HepG2 (cell line): ENCODE data around the gene BAHD1. TPM values are rescaled to one million over a fixed set of nuclear protein-coding genes. Genes with fewer than 3 reads are reported as not detected.

Source experiments
- ATAC-seq: fragments of 200-7000 bp; cut with Tn5 transposase; 3 replicates; pipeline ENCODE4 v1.9.1; 2020; ENCODE audit warnings: mild to moderate bottlenecking, moderate library complexity
- BruUV-seq: library from RNA; stranded (reverse); fragments of 400-500 nt; replicated peaks from 2 replicates; lab custom pipeline; 2021; lab: Mats Ljungman, UMichigan
- CTCF ChIA-PET: fragments of 300-600 bp; formaldehyde crosslinking; extraction: SDS; loops from one replicate; lab custom pipeline; 2021; ENCODE audit warnings: low total read pairs, inconsistent platforms, low intra/inter-chr PET ratio; lab: Yijun Ruan, JAX
- POLR2A ChIA-PET: fragments of 350-600 bp; sonication (Branson Sonifier 250); formaldehyde crosslinking; loops from one replicate; lab custom pipeline; 2020; ENCODE audit warnings: antibody characterized with exemption, inconsistent platforms; lab: Yijun Ruan, JAX
- DNase-seq: peaks from one replicate; pipeline ENCODE4 v3.0.0-alpha.2; 2015; ENCODE audit warnings: low spot score
- FAIRE-seq: peaks from 3 replicates; lab custom pipeline; 2011; peaks lifted over from hg19 to GRCh38; lab: Jason Lieb, UNC
- H2AFZ ChIP-seq: one replicate; pipeline ENCODE4 v1.6.1; 2011; ENCODE audit warnings: low read length, inconsistent platforms
- H3K27ac ChIP-seq: fragments of 300-600 bp; 3 replicates; pipeline ENCODE4 v1.8.0; 2011; ENCODE audit warnings: mixed run types, mild to moderate bottlenecking, mixed read lengths, low read length, inconsistent platforms; ENCODE audit not compliant: insufficient read depth; ENCODE audit errors: extremely low read length
- H3K27me3 ChIP-seq, 2 experiments: fragments of 200-600 bp in 1 of 2; 2 replicates in 1 of 2; 3 replicates in 1 of 2; pipeline versions ENCODE4 v1.6.0 to v1.8.0; 2011; ENCODE audit warnings: low read length in 2 of 2, mild to moderate bottlenecking in 2 of 2, moderate library complexity in 2 of 2, inconsistent platforms in 1 of 2; ENCODE audit not compliant: insufficient read depth in 2 of 2, control insufficient read depth in 1 of 2
- H3K36me3 ChIP-seq, 2 experiments: fragments of 200-600 bp in 1 of 2; replicated peaks in 1 of 2; 2 replicates in 1 of 2; 3 replicates in 1 of 2; pipeline versions ENCODE4 v1.5.1 to v1.8.0; 2011; ENCODE audit warnings: low read length in 2 of 2, inconsistent platforms in 1 of 2; ENCODE audit not compliant: insufficient read depth in 2 of 2, control insufficient read depth in 1 of 2
- H3K4me1 ChIP-seq: 2 replicates; pipeline ENCODE4 v1.5.1; 2012; ENCODE audit warnings: low read length, inconsistent platforms; ENCODE audit not compliant: insufficient read depth
- H3K4me2 ChIP-seq: 2 replicates; pipeline ENCODE4 v1.6.0; 2011; ENCODE audit warnings: low read depth, low read length, inconsistent platforms
- H3K4me3 ChIP-seq, 3 experiments: fragments of 200-600 bp in 1 of 3; sonication (generic), shearing (Covaris generic) in 1 of 3; replicated peaks in 1 of 3; 2 replicates each; pipeline ENCODE4 v1.5.1; 2011 to 2016; ENCODE audit warnings: low read length in 3 of 3, inconsistent platforms in 2 of 3, low read depth in 2 of 3, mild to moderate bottlenecking in 2 of 3, control low read depth in 1 of 3, mixed read lengths in 1 of 3; ENCODE audit not compliant: insufficient read depth in 1 of 3
- H3K79me2 ChIP-seq: one replicate; pipeline ENCODE4 v1.6.1; 2011; ENCODE audit warnings: low read length, inconsistent platforms; ENCODE audit not compliant: insufficient read depth
- H3K9ac ChIP-seq: 2 replicates; pipeline ENCODE4 v1.6.0; 2011; ENCODE audit warnings: mild to moderate bottlenecking, low read depth, low read length, inconsistent platforms; ENCODE audit not compliant: insufficient read depth
- H3K9me3 ChIP-seq: 2 replicates; pipeline ENCODE4 v1.5.1; 2012; ENCODE audit warnings: mild to moderate bottlenecking, low read length
- H4K20me1 ChIP-seq: 2 replicates; pipeline ENCODE4 v1.6.0; 2011; ENCODE audit warnings: inconsistent platforms, mild to moderate bottlenecking, low read length, moderate library complexity; ENCODE audit not compliant: insufficient read depth
- NR2F1 ChIP-seq, 2 experiments: fragments of 450-650 bp in 1 of 2; formaldehyde crosslinking in 1 of 2; IDR thresholded peaks; 2 replicates each; pipeline versions ENCODE4 v1.5.0 to v1.6.1; 2016 to 2020; ENCODE audit warnings: mild to moderate bottlenecking in 1 of 2, missing compliant biosample characterization in 1 of 2, missing genetic modification reagents in 1 of 2, moderate library complexity in 1 of 2
- PAX8 ChIP-seq: sonication (generic); formaldehyde crosslinking; IDR thresholded peaks from 2 replicates; pipeline ENCODE4 v1.8.0; 2022; ENCODE audit warnings: mild to moderate bottlenecking, missing genetic modification reagents, borderline replicate concordance
- PHF20 ChIP-seq: sonication (generic); formaldehyde crosslinking; IDR thresholded peaks from 2 replicates; pipeline ENCODE4 v1.5.0; 2020; ENCODE audit warnings: mild to moderate bottlenecking, missing genetic modification reagents
- RELA ChIP-seq: sonication (generic); formaldehyde crosslinking; IDR thresholded peaks from 2 replicates; pipeline ENCODE4 v1.4.0; 2020; ENCODE audit warnings: missing genetic modification reagents
- SMAD9 ChIP-seq: sonication (generic); formaldehyde crosslinking; IDR thresholded peaks from 2 replicates; pipeline ENCODE4 v1.5.1; 2020; ENCODE audit warnings: mild to moderate bottlenecking, missing genetic modification reagents
- THAP7 ChIP-seq: sonication (generic); formaldehyde crosslinking; IDR thresholded peaks from 2 replicates; pipeline ENCODE4 v1.8.1; 2023; ENCODE audit warnings: mild to moderate bottlenecking, missing genetic modification reagents
- ZGPAT ChIP-seq: IDR thresholded peaks from 2 replicates; pipeline ENCODE4 v1.6.1; 2016; ENCODE audit warnings: mild to moderate bottlenecking
- ZNF446 ChIP-seq: sonication (generic); formaldehyde crosslinking; IDR thresholded peaks from 2 replicates; pipeline ENCODE4 v1.5.0; 2020; ENCODE audit warnings: mild to moderate bottlenecking, missing genetic modification reagents
- WGBS: methylation state at CpG from one replicate; pipeline ENCODE4 v1.1.6; 2017; ENCODE audit warnings: low lambda C conversion rate; 5-methylcytosine and 5-hydroxymethylcytosine counted together
- in situ Hi-C: cut with HindIII; loops from 2 replicates; pipeline ENCODE4 v1.10.0; 2017; ENCODE audit warnings: low pct_unique_long_range_greater_than_20kb; ENCODE audit not compliant: extremely low pct_ligation_motif_present
- intact Hi-C: fragments of 100-400 bp; cut with micrococcal nuclease; formaldehyde crosslinking; loops from one replicate; pipeline ENCODE4 v1.10.0; 2022; ENCODE audit not compliant: unreplicated experiment
- polyA plus RNA-seq, 8 experiments: library from polyadenylated mRNA; depleted of rRNA in 3 of 8; stranded (reverse) in 7 of 8; unstranded in 1 of 8; fragments of >200 nt; fragmentation: Illumina TruSeq in 4 of 8; extraction: Trizol in 4 of 8; gene quantifications; 2 replicates each; pipeline versions ENCODE4 v1.2.1 to v1.2.3, GENCODE V29; 2011 to 2016; ENCODE audit warnings: low read depth in 4 of 8, missing spikeins in 1 of 8, mixed read lengths in 1 of 8; ENCODE audit not compliant: insufficient read depth in 1 of 8
- total RNA-seq, 5 experiments: library from RNA; depleted of rRNA; stranded (reverse); fragments of >200 nt; fragmentation: Illumina TruSeq; extraction: Trizol; gene quantifications; 2 replicates each; pipeline ENCODE4 v1.2.3, GENCODE V29; 2016; ENCODE audit warnings: low read depth in 1 of 5
- TF ChIP-seq, protein P1 (sequence below): sonication (generic); formaldehyde crosslinking; IDR thresholded peaks from 2 replicates; pipeline ENCODE4 v1.4.0; 2020; ENCODE audit warnings: mild to moderate bottlenecking, missing genetic modification reagents
- TF ChIP-seq, protein P2 (sequence below): sonication (generic); formaldehyde crosslinking; IDR thresholded peaks from 2 replicates; pipeline ENCODE4 v1.8.1; 2023; ENCODE audit warnings: mild to moderate bottlenecking, moderate library complexity, missing genetic modification reagents

The BAHD1 gene
- total and polyA plus RNA-seq, 2 of the 13 experiments (the other 11 are each of a cell fraction or from before 2014, with no cell fraction given), result 3.3 to 8.7 TPM

DNA sequence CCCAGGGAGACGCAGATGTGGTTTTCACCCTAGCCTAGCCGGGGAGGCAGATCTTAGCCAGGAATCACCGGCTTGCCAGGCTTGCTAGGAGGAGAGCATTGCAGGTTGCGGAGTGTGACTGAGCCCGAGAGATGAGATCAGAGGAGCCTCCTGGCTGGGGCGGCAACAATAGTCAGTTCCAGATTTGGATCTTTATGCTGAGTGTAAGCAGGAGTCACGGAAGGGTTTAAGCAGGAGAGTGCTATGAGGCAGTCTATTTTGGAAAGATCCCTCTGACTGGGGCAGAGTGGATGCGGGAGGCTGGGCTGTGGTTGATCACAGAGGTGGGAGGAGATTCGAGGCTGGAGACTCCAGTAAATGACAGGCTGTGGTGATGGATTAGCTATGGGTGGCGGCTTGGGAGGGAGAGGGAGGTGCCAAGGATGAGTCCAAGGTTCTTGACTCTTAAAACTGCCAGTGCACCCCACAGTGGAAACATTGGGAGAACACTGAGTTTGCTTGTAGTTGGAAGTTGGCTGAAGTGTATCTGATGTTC lies 10.4 kb upstream of the BAHD1 start:
- no TSS peak for BruUV-seq
- POLR2A ChIA-PET, result interaction anchor here (1.6 kb wide), 1 partner anchor 24 kb away, joined by 3 read pairs; the partner anchor contains the start of gene IVD

GRCh38 chr15:40435023-40435709 lies 5.6 kb upstream of the BAHD1 start:
- Histone ChIP-seq H3K9me3 (no peaks in the 10 kb centered on the region), H2AFZ (no peak overlapping the region), H3K27me3 (peaks cover 5 to 54% of the 10 kb centered on the region in 2 experiments; a peak in 4 of 5 replicates), H3K4me3 (peak overlapping the region in 1 of 3 experiments; percentile 68; a peak in 1 of 6 replicates), H3K79me2 (no peaks in the 10 kb centered on the region), H3K27ac (no peak overlapping the region), H3K4me1 (peaks cover 53% of the 10 kb centered on the region), H4K20me1 (no peaks in the 10 kb centered on the region), H3K9ac (no peak overlapping the region), H3K4me2 (peak overlapping the region; percentile 70; the same call in 1 of the 2 replicates)
- POLR2A ChIA-PET, result no interaction called here
- WGBS, result 47% methylated on average over 17 of the region's 20 CpGs
- ATAC-seq (no peak), FAIRE-seq (no peak)
- no TSS peak for BruUV-seq
- intact Hi-C loops, result no loop called here
- CTCF ChIA-PET, result no interaction called here
- in situ Hi-C loops, result no loop called here
- no peak for TF ChIP-seq SMAD9 (CRISPR knock-in tag)
- no peak for TF ChIP-seq NR2F1 (CRISPR knock-in tag; IDR thresholded peaks at IDR 0.05)
- TF ChIP-seq ZNF446 (CRISPR knock-in tag), result no peak
- no peak for TF ChIP-seq THAP7 (CRISPR knock-in tag)
- no peak for TF ChIP-seq ZGPAT (CRISPR knock-in tag)
- TF ChIP-seq, all 625 proteins: peak for 0
- no peak for DNase-seq
- no peaks in the 10 kb centered on the region for H3K36me3 ChIP-seq

More for the DNA sequence above, 10.4 kb upstream of the BAHD1 start:
- WGBS, result 42% methylated on average over 10 of the region's 10 CpGs
- in situ Hi-C loops, result no loop called here
- no peaks in the 10 kb centered on the region for H3K79me2 ChIP-seq
- no peak overlapping the region for H2AFZ ChIP-seq
- H3K4me2 ChIP-seq, result no peak overlapping the region
- H3K4me1 ChIP-seq, result peaks cover 5% of the 10 kb centered on the region; the same call in 1 of the 2 replicates
- DNase-seq, result no peak
- peaks cover 2 to 9% of the 10 kb centered on the region in 2 experiments; a peak in 4 of 5 replicates for H3K27me3 ChIP-seq
- no peaks in the 10 kb centered on the region for H4K20me1 ChIP-seq
- no peaks in the 10 kb centered on the region for H3K36me3 ChIP-seq
- no peak overlapping the region for H3K27ac ChIP-seq
- FAIRE-seq, result no peak
- CTCF ChIA-PET, result no interaction called here
- H3K4me3 ChIP-seq, result no peak overlapping the region
- no peak overlapping the region for H3K9ac ChIP-seq
- ATAC-seq, result no peak
- intact Hi-C loops, result no loop called here
- no peaks in the 10 kb centered on the region for H3K9me3 ChIP-seq
- TF ChIP-seq PHF20 (CRISPR knock-in tag) (no peak), PAX8 (CRISPR knock-in tag) (no peak), RELA (no peak)
- TF ChIP-seq, protein P1, sequence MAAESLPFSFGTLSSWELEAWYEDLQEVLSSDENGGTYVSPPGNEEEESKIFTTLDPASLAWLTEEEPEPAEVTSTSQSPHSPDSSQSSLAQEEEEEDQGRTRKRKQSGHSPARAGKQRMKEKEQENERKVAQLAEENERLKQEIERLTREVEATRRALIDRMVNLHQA (CRISPR knock-in tag), result no peak
- TF ChIP-seq, protein P2, sequence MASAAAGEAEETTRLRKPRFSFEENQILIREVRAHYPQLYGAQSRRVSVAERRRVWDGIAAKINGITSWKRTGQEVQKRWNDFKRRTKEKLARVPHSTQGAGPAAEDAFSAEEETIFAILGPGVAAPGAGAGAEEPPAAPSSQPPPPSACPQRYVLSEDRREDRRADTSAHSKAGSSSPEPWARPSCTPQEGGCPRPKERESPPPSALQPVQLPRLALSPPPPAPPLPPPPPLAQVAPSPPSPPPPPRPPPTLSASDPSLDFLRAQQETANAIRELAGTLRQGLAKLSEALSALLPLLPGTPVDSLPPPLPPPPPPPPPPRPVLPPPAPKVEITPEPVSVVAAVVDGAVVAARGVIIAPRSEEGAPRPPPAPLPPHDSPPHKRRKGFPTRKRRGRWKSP (CRISPR knock-in tag), result no peak
